GM12878 (cell line): ENCODE results near the gene ZNF823.

Source experiments
- CTCF ChIP-seq, 3 experiments: IDR thresholded peaks in 2 of 3; conservative IDR thresholded peaks in 1 of 3; 2 replicates each; pipeline ENCODE4 v1.5.1; 2011; ENCODE audit warnings: low read depth in 3 of 3, low read length in 3 of 3, mild to moderate bottlenecking in 3 of 3, control low read depth in 2 of 3, moderate library complexity in 2 of 3, inconsistent platforms in 1 of 3, mixed read lengths in 1 of 3; ENCODE audit not compliant: control insufficient read depth in 2 of 3, insufficient read depth in 1 of 3; ENCODE audit errors: extremely low read depth in 1 of 3
- RFX5 ChIP-seq: IDR thresholded peaks from 2 replicates; pipeline ENCODE4 v1.6.1; 2011; ENCODE audit warnings: low read depth, low read length, improper control_type of control experiment
- ZNF24 ChIP-seq: fragments of 450-650 bp; IDR thresholded peaks from 2 replicates; pipeline ENCODE4 v1.6.1; 2017; ENCODE audit warnings: antibody characterized with exemption, mild to moderate bottlenecking
- ZNF384 ChIP-seq: IDR thresholded peaks from 2 replicates; pipeline ENCODE4 v1.6.1; 2012; ENCODE audit warnings: low read depth, mild to moderate bottlenecking, low read length, improper control_type of control experiment, borderline replicate concordance
- TF ChIP-seq, protein P1 (sequence below): IDR thresholded peaks from 2 replicates; pipeline ENCODE4 v1.6.1; 2012; ENCODE audit warnings: low read depth, low read length, improper control_type of control experiment

- TF ChIP-seq CTCF (IDR thresholded peaks at IDR 0.05 in 2 of 3, conservative IDR thresholded peaks at IDR 0.05 in 1 of 3; ENCODE audit: control insufficient read depth in 2 of 3, extremely low read depth in 1 of 3, insufficient read depth in 1 of 3, low read depth in 3 of 3, low read length in 3 of 3) = no peak
- no peak for TF ChIP-seq RFX5
- no peak for TF ChIP-seq ZNF24
- TF ChIP-seq, protein P1, sequence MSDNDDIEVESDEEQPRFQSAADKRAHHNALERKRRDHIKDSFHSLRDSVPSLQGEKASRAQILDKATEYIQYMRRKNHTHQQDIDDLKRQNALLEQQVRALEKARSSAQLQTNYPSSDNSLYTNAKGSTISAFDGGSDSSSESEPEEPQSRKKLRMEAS = no peak
- no peak for TF ChIP-seq ZNF384
These were observed 60.2 kb downstream of the ZNF823 start for GRCh38 chr19:11678504-11678903.
